ENCODE results near the gene SUB1.
"Not testable (repeated sequence)": the region's sequence is repeated elsewhere in the genome, so short reads cannot be mapped to it uniquely, and the experiment has no call there.

SUB1 gene

DNA sequence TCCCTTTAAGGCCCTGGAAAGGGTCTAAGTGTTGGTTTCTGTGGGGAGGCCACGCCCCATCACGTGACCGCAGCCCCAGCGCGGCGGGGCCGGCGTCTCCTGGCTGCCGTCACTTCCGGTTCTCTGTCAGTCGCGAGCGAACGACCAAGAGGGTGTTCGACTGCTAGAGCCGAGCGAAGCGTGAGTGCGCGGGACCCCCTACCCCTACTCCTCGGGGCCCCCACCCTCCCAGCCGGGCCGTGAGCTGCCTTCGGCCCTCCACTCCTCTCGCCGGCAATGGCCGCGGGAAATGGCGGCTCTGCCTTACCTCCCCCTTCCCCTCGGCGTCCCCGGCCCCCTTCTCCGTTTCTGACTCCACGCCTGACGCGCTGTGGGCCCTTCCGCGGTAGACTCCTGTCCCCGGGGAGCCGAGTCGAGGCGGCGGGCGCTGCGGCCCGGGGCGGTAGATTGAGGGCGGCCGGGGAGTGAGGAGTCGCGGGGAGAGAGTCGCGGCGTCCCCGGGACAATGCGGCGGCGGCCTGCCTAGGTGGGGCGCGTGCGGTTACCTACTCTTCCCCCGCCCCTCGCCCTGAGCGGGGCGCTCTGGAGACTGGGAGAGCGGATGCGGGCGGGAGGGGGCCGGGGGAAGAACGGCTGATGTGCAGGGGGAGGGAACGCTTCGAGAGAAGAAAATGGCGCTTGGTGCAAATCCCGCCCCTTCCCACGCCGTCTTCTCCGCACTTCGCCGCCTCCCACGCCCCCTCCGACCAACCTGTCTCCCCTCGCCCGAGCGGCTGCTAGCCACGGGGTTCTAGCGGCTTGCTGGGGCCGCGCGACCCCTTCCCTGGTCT lies at the start of gene SUB1:
Gene SUB1 (plus strand): TSS at position 112 of the 830 bp plus-strand sequence. CDS start 2,956 bp downstream, outside the sequence.
- Histone ChIP-seq H4K20me1 (ENCODE audit: insufficient read depth, low read length, poor library complexity, severe bottlenecking) (peaks cover 49% of the 10 kb centered on the region), H3K9me3 (ENCODE audit: insufficient read depth, low read depth, low read length) (no peaks in the 10 kb centered on the region), H3K4me3 (ENCODE audit: low read length, poor library complexity, severe bottlenecking) (peak within 1 kb of the TSS; percentile 85), H3K9me2 (replicated peaks; ENCODE audit: low read depth, low read length) (no peaks in the 10 kb centered on the region), H3K79me2 (ENCODE audit: insufficient read depth, low read length) (peaks cover 51% of the 10 kb centered on the region), H2AFZ (ENCODE audit: low read length) (peak within 1 kb of the TSS; percentile 72; the same call in 1 of the 2 replicates), H3K9ac (ENCODE audit: low read depth, low read length, poor library complexity, severe bottlenecking) (peak within 1 kb of the TSS; percentile 96), H3K27me3 (ENCODE audit: insufficient read depth, low read length, poor library complexity, severe bottlenecking) (no peaks in the 10 kb centered on the region), H3F3A (ENCODE audit: low read depth) (peaks cover 6% of the 10 kb centered on the region), H3K4me1 (ENCODE audit: insufficient read depth, low read length, poor library complexity, severe bottlenecking) (peaks cover 39% of the 10 kb centered on the region), H3K36me3 (ENCODE audit: insufficient read depth, low read length) (peaks cover 10% of the 10 kb centered on the region; the same call in 1 of the 2 replicates), H3K4me2 (ENCODE audit: low read depth, low read length, poor library complexity, severe bottlenecking) (peak within 1 kb of the TSS; percentile 97)
- TF ChIP-seq EZH2phosphoT487 (IDR thresholded peaks at IDR 0.05; ENCODE audit: borderline replicate concordance) (no peak), CTCF (conservative IDR thresholded peaks at IDR 0.05; ENCODE audit: low read length) (no peak)

DNA sequence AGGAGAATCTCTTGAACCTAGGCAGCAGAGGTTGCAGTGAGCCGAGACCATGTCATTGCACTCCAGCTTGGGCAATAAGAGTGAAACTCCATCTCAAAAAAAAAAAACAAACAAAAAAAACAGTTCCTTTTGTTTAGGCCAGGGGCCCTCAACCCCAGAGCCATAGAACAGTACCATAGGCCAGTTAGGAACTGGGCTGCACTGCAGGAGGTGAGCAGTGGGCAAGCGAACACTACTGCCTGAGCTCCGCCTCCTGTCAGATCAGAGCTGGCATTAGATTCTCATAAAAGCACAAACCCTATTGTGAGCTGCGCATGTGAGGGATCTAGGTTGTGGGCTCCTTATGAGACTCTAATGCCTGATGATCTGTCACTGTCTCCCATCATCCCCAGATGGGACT lies 49.1 kb upstream of the SUB1 start:
- Histone ChIP-seq H3K4me1 (ENCODE audit: insufficient read depth, low read length, poor library complexity, severe bottlenecking) (peaks cover 9% of the 10 kb centered on the region), H3K27me3 (ENCODE audit: insufficient read depth, low read length, poor library complexity, severe bottlenecking) (no peaks in the 10 kb centered on the region), H3K9me3 (ENCODE audit: insufficient read depth, low read depth, low read length) (no peaks in the 10 kb centered on the region), H2AFZ (ENCODE audit: low read length) (no peak overlapping the region), H3K9ac (ENCODE audit: low read depth, low read length, poor library complexity, severe bottlenecking) (no peak overlapping the region), H3K79me2 (ENCODE audit: insufficient read depth, low read length) (no peaks in the 10 kb centered on the region), H3K4me2 (ENCODE audit: low read depth, low read length, poor library complexity, severe bottlenecking) (no peak overlapping the region), H3K36me3 (ENCODE audit: insufficient read depth, low read length) (no peaks in the 10 kb centered on the region), H3K9me2 (replicated peaks; ENCODE audit: low read depth, low read length) (no peaks in the 10 kb centered on the region), H3K4me3 (ENCODE audit: low read length, poor library complexity, severe bottlenecking) (no peak overlapping the region), H4K20me1 (ENCODE audit: insufficient read depth, low read length, poor library complexity, severe bottlenecking) (no peaks in the 10 kb centered on the region), H3F3A (ENCODE audit: low read depth) (no peaks in the 10 kb centered on the region)
- no peak for TF ChIP-seq EZH2phosphoT487 (IDR thresholded peaks at IDR 0.05; ENCODE audit: borderline replicate concordance)
- no peak for TF ChIP-seq CTCF (conservative IDR thresholded peaks at IDR 0.05; ENCODE audit: low read length)

DNA sequence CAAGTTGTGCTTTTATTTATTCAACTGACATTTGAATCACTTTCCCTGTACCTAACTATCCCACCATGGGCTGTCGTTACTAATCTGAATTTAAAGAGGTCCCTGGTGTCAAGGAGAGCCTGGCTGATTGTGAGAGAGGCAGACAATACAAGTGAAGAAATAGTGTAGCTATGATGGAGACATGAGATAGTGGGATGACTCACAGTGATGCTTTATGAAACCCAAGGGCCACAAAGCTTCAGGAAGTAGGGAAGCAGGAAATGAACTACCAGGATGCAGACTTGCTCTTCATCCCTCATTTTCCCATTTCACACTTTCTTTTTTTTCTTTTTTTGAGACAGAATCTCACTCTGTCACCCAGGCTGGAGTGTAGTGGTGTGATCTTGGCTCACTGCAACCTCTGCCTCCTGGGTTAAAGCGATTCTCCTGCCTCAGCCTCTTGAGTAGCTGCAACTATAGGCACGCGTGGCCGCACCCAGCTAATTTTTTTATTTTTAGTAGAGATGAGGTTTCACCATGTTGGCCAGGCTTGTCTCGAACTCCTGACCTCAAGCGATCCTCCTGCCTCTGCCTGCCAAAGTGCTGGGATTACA lies 47.8 kb upstream of the SUB1 start:
- H3K4me3 ChIP-seq (ENCODE audit: low read length, poor library complexity, severe bottlenecking); H3K4me2 ChIP-seq (ENCODE audit: low read depth, low read length, poor library complexity, severe bottlenecking); H3K4me1 ChIP-seq (ENCODE audit: insufficient read depth, low read length, poor library complexity, severe bottlenecking); H4K20me1 ChIP-seq (ENCODE audit: insufficient read depth, low read length, poor library complexity, severe bottlenecking); H2AFZ ChIP-seq (ENCODE audit: low read length); H3F3A ChIP-seq (ENCODE audit: low read depth); H3K36me3 ChIP-seq (ENCODE audit: insufficient read depth, low read length); H3K9me2 ChIP-seq (replicated peaks; ENCODE audit: low read depth, low read length); H3K9ac ChIP-seq (ENCODE audit: low read depth, low read length, poor library complexity, severe bottlenecking); H3K27me3 ChIP-seq (ENCODE audit: insufficient read depth, low read length, poor library complexity, severe bottlenecking); H3K9me3 ChIP-seq (ENCODE audit: insufficient read depth, low read depth, low read length); H3K79me2 ChIP-seq (ENCODE audit: insufficient read depth, low read length): not testable (repeated sequence)

Data from Loucy (cell line).